Gastrocnemius medialis (tissue), 4 donors: ENCODE measurements around the gene POU2AF1.

ENCODE experiments used
- POLR2A ChIP-seq, 2 donors: fragments of 450-650 bp; IDR thresholded peaks; one replicate each; pipeline ENCODE4 v1.6.1; 2017; ENCODE audit warnings: antibody characterized with exemption in 2 of 2, mild to moderate bottlenecking in 2 of 2, moderate library complexity in 2 of 2
- TF ChIP-seq, protein P1 (sequence below), 5 experiments: fragments of 450-650 bp in 3 of 5; fragments of 200-600 bp in 2 of 5; sonication (generic) in 2 of 5; IDR thresholded peaks in 4 of 5; conservative IDR thresholded peaks in 1 of 5; 1 replicate in 4 of 5; 2 replicates in 1 of 5; pipeline ENCODE4 v1.5.1; 2016 to 2019; ENCODE audit warnings: antibody characterized with exemption in 5 of 5, mild to moderate bottlenecking in 3 of 5, moderate library complexity in 3 of 5

- TF ChIP-seq, protein P1, sequence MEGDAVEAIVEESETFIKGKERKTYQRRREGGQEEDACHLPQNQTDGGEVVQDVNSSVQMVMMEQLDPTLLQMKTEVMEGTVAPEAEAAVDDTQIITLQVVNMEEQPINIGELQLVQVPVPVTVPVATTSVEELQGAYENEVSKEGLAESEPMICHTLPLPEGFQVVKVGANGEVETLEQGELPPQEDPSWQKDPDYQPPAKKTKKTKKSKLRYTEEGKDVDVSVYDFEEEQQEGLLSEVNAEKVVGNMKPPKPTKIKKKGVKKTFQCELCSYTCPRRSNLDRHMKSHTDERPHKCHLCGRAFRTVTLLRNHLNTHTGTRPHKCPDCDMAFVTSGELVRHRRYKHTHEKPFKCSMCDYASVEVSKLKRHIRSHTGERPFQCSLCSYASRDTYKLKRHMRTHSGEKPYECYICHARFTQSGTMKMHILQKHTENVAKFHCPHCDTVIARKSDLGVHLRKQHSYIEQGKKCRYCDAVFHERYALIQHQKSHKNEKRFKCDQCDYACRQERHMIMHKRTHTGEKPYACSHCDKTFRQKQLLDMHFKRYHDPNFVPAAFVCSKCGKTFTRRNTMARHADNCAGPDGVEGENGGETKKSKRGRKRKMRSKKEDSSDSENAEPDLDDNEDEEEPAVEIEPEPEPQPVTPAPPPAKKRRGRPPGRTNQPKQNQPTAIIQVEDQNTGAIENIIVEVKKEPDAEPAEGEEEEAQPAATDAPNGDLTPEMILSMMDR (IDR thresholded peaks at IDR 0.05 in 4 of 5, conservative IDR thresholded peaks at IDR 0.05 in 1 of 5) = no peak
- TF ChIP-seq POLR2A (IDR thresholded peaks at IDR 0.05) = no peak
Measured at GRCh38 chr11:111329306-111330204, 49.5 kb downstream of the POU2AF1 start.
